Caki2 (cell line): ENCODE measurements around the gene LHX5. TPM values are rescaled to one million over a fixed set of nuclear protein-coding genes. Genes with fewer than 3 reads are reported as not detected.

Source experiments
- DNase-seq: peaks from one replicate; pipeline ENCODE4 v3.0.0-alpha.2; 2015; ENCODE audit warnings: low read depth
- in situ Hi-C: cut with HindIII; loops from 2 replicates; pipeline ENCODE4 v1.10.0; 2016; ENCODE audit warnings: low sequenced_read_pairs, low pct_unique_long_range_greater_than_20kb, mixed read lengths
- total RNA-seq: library from RNA; depleted of rRNA; stranded (reverse); fragments of >200 nt; shearing (Covaris generic); gene quantifications from 2 replicates; pipeline ENCODE4 v1.2.3, GENCODE V29; 2014; ENCODE audit warnings: low replicate concordance

LHX5 gene
- total RNA-seq, 1 experiment from 2014 or later: not detected

- DNase-seq: peak; percentile 19
- in situ Hi-C loops: no loop called here
Observed at GRCh38 chr12:113479590-113480335, 8.1 kb upstream of the LHX5 start.

GRCh38 chr12:113479216-113479589, 7.5 kb upstream of the LHX5 start:
- no peak for DNase-seq
- in situ Hi-C loops: no loop called here

- in situ Hi-C loops: no loop called here
Observed at GRCh38 chr12:113478351-113479011, 6.8 kb upstream of the LHX5 start.

GRCh38 chr12:113477842-113478215, 6.2 kb upstream of the LHX5 start:
- in situ Hi-C loops: no loop called here

More at GRCh38 chr12:113478351-113479011, 6.8 kb upstream of the LHX5 start:
- no peak for DNase-seq

GRCh38 chr12:113477171-113477841, 5.6 kb upstream of the LHX5 start:
- DNase-seq: no peak
- in situ Hi-C loops: no loop called here

More at GRCh38 chr12:113477842-113478215, 6.2 kb upstream of the LHX5 start:
- DNase-seq: no peak

GRCh38 chr12:113476176-113476986, 4.7 kb upstream of the LHX5 start:
- DNase-seq: no peak
- in situ Hi-C loops: no loop called here

- in situ Hi-C loops: no loop called here
- no peak for DNase-seq
Observed at GRCh38 chr12:113475451-113476175, 3.9 kb upstream of the LHX5 start.

- in situ Hi-C loops: no loop called here
- DNase-seq: no peak
Observed at GRCh38 chr12:113474635-113475436, 3.2 kb upstream of the LHX5 start.

- no peak for DNase-seq
- in situ Hi-C loops: no loop called here
Observed at GRCh38 chr12:113473942-113474341, 2.3 kb upstream of the LHX5 start.

GRCh38 chr12:113473400-113473799, 1.7 kb upstream of the LHX5 start:
- no peak for DNase-seq
- in situ Hi-C loops: no loop called here

GRCh38 chr12:113472191-113473121, 785 bp upstream of the LHX5 start:
- DNase-seq: no peak
- in situ Hi-C loops: no loop called here

- in situ Hi-C loops: no loop called here
- DNase-seq: no peak
Observed at GRCh38 chr12:113470871-113471618, 626 bp downstream of the LHX5 start.

GRCh38 chr12:113469949-113470743, 1.5 kb downstream of the LHX5 start:
- DNase-seq: no peak
- in situ Hi-C loops: no loop called here

- DNase-seq: no peak
- in situ Hi-C loops: no loop called here
Observed at GRCh38 chr12:113469224-113469948, 2.3 kb downstream of the LHX5 start.
